ENCODE data around the gene GLIS1.

GRCh38 chr1:53561503-53562105, 177.4 kb downstream of the GLIS1 start:
- no peak for TF ChIP-seq CTCF (optimal IDR thresholded peaks at IDR 0.05 in 1 of 3, IDR thresholded peaks at IDR 0.05 in 1 of 3, conservative IDR thresholded peaks at IDR 0.05 in 1 of 3; ENCODE audit: extremely low read depth in 1 of 3, insufficient read depth in 2 of 3, low read length in 3 of 3)
- TF ChIP-seq EZH2 (IDR thresholded peaks at IDR 0.05; ENCODE audit: low read length) = no peak

All from keratinocyte (primary cell).